ENCODE results near the gene CEP128.

The CEP128 gene

DNA sequence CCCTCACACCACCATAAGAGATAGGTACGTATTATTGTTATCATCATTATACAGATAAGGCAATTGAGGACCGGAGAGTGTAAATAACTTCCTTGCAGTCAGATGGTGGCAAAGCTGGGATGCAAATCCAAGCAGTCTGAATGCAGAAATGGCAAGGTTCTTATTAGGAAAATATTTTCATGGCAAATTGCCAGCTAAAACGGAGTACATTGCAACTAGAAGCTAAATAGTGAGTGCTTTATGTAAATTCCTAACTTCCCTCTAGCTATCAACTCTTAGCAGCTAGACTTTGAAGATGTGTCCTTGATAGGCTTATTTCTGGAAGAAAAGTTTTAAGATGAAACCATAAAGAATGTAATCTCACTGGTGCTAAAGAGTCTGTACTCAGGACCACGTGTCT lies 406.4 kb downstream of the CEP128 start:
- DNase-seq = no peak

DNA sequence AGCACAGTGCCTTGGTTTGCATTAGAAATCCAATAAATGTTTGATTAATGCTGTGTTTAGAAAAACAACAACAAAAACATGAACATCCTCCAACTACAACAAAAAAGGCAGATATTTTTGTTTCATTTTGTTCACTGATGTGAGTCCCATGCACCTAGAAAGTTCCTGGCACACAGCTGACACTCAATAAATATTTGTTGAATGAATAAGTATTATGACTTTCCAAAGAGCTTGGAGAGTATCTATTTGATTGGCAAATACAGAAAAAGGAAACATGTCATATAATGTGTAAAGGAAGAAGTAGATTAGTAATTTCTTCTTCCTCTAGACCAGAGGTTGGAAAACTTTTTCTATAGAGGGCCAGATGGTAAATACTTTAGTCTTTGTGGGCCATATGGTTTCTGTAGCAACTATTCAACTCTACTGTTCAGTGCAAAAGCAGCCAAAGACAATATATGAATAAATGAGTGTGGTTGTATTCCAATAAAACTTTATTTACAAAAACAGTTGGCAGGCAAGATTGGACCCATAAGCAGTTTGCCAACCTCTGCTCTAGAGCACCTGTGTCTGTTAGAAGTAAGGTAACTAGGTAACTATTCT lies 417.9 kb downstream of the CEP128 start:
- DNase-seq = no peak

DNA sequence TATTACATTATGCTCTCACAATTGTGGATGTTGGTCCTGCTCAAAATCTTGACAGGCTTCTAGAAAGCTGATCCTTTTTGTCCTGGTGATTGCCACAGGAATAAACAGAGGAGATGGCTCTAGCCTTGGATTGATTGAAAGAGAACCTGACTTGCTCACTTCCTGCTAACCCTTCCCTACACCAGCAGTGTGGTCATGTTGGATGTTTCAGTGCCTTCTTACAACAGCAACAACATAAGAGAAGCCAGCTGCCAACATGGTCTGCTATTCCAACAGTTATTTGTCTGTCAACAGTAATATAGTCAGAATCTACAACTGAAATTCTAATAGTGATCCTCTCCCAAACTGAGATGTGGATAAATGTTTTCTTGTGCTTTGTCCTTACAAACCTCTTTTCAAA lies 418.6 kb downstream of the CEP128 start:
- no peak for DNase-seq

DNA sequence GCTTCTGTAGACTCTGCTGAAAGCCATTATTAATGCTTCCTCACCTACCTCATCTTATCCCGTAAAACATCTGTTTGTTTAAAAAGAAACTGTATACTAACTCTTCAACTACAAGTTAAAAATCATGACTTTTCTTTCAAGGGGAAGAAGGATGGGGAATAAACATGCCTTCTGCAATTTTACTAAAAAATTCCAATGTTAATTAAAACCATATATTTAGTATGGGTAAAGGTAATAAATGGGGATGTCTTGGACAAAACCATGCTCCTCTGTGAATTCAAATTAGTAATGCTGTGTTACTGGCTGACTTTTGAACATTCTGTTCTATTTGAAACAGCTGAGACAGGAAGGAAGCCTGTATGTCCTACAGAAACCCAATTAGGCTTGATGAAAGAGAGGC lies 419.1 kb downstream of the CEP128 start:
- no peak for DNase-seq

DNA sequence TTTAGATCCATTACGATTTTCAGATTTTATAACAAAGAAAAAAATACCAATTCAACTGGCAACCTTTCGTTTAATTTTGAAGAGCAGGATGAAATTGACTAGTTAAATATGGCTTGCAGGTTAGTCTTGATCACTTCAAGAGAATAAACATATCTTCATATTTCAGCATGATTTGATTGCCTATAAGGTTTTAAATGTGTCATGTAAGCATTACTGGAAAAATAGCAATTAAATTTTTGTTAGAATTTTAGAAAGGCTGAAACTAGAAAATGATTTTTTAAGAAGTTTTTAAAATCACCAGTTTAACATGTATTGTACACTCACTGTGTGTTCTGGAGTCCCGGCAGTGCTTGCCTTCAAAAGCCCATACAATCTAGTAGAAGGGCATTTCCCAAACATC lies 420.1 kb downstream of the CEP128 start:
- no peak for DNase-seq

DNA sequence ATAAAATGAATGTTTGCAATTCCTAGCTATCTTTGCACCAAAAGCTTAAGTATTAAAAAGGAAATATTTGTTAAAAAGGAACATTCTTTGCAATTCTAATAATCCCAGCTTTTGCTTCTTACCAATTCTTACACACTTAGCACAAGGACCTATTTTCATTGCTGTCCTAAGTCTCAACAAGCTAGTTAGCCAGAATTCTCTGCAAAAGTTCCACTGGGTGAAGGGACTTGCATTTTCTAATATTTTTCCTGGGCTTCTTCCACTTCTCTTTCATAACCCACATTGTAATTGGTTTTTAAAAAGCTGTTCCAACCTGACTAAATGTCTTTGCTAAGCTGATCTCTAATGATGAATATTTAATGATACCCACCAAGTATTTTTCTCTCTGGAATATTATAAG lies 422.5 kb downstream of the CEP128 start:
- DNase-seq = no peak

DNA sequence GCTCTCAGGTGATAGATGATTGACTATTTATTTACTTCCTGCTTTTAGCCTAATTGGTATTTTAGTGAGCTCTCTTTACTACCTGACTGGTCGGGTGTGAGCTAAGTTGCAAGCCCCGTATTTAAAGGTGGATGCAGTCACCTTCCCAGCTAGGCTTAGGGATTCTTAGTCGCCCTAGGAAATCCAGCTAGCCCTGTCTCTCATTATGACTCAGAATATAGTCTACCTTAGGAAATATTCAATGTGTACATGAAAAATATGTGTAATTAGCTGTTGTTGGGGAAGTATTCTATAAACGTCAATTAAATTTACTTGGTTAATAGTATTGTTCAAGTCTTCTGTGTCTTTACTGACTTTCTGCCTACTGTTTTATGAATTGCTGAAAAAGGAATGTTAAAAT lies 423.4 kb downstream of the CEP128 start:
- DNase-seq = no peak

DNA sequence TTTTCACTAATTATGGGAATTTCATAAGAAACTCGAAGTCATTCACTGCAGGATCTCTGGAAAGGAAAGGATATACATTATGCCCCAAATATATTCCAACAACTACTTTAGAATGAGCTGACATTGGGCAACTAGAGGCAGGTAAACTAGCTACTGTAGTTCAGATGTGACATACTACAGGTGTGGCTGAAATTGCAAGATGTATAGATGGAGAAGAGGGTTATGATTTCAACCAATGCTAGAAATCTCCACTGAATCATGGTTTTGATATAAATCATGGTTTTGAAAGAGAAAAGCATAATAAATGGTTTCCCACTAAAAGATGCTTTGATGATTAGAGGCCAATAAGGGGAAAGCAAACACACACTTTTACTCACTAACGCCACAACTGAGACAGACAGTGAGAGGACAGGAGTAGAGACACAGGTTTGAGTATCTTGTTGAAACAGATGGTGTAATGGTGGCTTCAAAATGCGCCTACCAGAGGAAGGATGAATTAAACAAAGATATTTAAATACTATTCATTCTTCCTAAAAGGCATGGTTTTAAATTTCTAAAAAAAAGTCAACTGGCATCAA lies 434.2 kb downstream of the CEP128 start:
- no peak for DNase-seq

DNA sequence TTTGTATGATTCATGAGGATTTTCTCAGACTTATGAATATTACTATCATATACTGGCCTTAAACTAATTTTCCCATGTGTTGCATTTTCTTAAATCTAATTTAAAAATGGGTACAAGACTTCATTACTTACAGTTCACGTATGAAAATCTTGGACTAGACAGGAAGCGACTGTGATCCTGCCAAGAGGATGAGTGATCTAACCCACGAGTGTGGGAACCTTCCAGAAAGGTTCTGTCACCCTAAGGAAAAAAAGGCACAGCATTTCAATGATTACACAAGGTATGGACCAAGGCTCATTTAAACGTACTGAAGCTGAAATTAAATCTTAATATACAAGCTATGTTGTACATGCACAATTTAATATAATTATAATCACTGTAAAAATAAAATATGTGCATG lies 436.8 kb downstream of the CEP128 start:
- no peak for DNase-seq

DNA sequence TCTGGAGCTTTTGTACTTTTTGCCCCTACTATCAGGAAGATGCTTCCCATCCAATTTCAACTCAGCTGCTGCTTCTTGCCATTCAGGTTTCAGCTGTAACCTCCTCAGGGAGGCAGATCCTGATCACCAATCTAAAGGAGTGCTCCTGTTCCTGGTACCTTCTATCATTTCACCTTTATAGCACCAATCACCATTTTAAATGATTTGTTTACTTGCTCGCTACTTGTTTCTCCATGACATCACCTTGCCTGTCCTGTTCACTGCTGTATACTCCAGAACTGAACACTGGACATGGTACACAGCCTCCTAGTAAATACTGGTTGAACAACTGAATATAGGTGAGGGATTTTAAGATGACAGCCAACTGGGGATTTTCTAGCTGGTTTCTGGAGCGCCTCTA lies 443.0 kb downstream of the CEP128 start:
- no peak for DNase-seq

DNA sequence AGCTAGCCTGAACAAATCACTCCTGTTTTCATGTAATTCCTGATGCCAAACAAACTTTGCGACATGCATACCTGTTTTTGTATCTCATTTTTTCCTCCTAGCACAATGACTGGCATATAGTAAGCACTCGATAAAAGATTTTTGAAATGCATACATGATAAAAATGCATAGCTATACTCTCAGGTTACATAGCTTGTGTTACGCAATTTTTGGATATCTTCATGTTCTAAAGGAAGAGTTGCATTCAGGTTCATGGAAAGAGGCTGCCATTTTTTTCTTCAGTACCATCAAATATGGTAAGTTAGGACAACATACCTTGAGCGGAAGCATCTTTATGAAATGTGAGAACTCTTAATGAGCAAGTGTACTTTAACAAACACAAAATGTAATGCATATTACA lies 445.4 kb downstream of the CEP128 start:
- DNase-seq = no peak

DNA sequence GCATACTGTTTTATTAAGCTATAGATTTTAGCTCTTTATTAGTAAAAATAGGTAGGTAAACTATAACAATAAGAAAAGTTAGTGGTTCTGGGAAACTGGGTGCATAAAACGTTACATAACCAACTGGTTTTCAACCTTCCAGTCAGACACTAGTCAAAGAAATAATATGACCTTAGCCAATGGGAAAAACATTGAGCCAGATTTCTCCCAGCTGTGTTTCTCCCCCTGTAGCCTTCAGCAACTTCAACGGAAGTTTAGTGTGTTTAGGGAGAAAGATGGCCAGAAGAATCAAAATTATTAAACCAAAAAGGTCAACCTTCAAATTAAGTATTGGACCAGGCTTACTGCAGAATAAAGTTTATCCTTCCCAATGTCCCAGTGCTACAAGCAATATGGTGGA lies 446.8 kb downstream of the CEP128 start:
- no peak for DNase-seq

DNA sequence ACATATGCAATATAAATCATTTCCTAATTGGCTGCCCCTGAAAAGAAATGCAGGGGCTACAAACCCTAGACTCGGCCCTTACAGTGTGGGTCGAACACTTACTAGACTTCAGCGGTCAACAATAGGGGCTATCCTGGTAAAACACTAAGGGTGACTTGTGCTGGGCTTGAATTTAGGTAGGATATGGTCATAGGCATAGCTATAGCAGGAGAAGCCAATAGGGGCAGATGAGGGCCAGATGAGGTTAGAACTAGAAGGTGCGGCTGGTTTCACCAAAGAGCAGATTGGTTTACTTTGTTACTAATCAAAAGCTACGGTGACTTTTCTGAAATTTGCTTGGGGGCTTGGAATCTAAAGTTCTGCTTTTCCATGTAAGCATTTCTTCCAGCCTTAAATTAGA lies 447.9 kb downstream of the CEP128 start:
- DNase-seq = no peak

DNA sequence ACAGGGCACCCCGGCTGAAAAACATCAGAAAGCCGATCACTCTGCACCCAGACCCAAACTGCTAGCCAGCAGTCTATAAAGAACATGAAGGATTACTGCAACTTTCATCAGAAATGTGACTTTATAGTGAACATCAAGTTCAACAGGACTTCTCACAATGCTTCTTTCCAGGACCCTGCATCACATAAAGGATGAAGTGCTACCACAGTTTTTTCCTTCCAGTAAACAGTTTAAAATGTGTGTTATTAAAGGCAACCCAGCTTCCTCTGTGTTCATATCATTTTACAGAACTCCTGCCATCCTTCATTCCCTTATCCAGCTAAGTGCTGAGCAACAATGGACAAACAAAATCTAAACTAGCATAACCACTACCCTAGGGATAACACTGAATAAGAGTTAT lies 449.9 kb downstream of the CEP128 start:
- DNase-seq = no peak

DNA sequence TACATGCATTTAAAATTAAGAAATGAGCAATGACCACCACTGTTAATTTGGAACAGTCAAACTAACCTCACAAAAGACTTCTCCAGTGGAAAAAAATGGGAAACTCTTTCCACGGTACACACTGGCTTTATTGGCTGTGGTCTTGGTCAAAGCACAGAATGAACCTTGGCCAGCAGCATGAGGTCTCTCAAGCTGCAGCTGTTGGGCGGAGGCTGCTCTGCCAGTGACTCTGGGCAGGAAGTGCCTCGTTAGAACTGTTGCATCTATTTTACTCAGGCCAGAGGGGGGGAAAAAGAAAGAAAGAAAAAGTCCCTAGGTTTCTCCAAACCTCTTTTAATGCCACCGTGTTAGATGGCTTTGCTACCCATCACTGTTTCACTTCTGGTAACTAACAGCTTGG lies 450.4 kb downstream of the CEP128 start:
- no peak for DNase-seq

DNA sequence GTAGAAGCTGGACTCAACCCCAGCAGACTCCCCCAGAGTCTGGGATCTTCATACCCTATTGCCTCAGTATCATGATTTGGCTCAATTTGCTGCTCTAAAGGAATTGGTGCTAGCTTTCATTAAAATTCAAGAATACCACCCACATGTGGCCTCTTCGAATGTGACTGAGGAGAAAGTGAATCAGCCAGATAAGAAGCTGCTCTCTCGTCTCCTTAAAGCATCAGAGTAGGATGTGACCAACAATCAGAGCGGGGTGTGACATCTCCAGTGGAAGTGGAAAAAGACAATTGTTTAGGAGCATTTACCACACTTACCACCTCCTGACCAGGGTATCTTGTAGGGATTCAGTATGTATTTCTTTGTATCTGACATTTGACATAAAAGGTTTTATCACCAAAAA lies 452.0 kb downstream of the CEP128 start:
- DNase-seq = no peak

DNA sequence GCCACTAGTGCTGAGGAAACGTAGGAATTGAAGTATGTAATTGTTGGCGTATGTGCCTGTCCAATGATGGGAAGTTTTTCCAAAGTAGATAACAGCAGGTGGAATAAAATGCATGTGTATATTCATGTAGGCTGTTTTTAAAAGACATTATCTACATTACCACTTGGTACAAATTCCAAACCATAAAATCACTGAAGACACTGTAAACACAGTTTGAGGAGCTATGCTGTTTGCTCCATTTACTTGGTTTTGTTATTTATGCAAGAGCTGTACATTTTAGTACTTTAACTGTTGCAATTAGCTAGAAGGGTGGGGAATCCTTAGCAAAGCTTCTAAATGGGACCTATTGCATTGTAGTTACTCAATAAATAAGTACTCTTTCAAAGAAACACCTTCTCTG lies 455.8 kb downstream of the CEP128 start:
- DNase-seq = no peak

DNA sequence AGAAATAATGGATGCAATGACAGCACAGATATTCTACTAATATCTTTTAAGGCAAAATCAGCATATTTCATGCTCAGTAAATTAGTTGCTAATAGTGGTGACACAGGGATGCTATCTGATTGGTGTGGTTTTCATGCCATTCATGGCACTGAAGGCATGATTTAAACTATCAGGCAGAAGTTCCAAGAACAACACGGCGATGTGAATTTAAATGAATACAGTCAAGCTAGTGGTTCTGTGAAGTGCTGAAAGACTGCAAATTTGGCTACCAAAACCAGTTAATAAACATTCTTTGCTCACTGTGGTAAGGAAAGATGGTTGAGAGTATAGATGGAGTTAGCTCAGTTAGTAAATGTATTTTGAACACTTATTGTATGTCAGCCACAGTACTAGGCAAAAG lies 458.2 kb downstream of the CEP128 start:
- no peak for DNase-seq

DNA sequence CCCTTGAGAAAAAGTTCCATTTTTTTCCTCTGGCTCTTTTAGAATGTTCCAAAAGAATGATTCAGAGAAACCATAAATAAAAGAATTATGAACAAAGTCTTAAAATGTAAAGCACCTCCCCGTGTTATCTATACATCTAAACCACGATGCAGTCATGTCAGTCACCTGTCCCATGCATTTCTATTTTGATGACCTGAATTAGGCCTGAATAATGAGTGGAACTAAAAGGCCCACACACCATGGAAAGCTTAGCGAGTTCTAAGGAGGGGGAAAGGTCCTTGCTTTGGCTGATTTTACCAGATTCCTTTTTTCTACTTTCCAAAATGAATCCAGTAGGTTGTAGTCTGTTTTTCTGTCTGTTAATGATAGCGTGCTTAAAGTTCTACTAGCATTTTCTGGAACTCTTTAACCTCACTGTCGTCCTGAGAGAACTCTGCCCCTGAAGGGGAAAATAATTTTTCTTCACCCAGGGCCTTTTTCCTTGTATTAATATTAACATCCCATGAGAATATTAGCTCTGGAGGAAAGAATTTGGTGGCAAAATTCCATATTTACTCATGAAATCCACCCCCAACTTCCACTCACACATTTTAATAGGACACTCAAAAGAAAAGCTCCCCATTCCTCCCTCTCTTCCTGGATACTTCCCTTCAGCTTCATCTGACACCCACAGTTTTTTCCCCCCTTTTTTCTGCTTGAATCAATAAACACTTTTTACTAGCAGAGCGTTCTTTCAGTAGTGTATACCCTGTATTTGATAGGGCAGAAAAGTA lies 464.0 kb downstream of the CEP128 start:
- DNase-seq = no peak

DNA sequence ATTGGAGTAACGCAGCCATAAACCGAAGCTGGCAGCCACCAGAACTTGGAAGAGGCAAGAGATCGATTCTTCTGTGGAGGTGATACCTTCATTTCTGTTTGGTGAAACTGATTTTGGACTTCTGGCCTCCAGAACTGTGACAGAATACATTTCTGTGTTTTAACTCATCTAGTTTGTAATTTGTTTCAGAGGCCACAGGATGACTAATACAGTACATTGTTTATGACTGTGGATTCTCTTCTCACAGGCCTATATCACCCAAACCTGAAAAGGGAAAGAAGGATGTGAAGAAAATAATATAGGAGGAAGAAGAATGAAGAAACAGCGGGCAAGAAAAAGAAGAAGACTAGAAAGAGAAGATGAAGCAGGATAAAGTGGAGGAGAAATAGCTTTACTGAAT lies 466.5 kb downstream of the CEP128 start:
- no peak for DNase-seq

DNA sequence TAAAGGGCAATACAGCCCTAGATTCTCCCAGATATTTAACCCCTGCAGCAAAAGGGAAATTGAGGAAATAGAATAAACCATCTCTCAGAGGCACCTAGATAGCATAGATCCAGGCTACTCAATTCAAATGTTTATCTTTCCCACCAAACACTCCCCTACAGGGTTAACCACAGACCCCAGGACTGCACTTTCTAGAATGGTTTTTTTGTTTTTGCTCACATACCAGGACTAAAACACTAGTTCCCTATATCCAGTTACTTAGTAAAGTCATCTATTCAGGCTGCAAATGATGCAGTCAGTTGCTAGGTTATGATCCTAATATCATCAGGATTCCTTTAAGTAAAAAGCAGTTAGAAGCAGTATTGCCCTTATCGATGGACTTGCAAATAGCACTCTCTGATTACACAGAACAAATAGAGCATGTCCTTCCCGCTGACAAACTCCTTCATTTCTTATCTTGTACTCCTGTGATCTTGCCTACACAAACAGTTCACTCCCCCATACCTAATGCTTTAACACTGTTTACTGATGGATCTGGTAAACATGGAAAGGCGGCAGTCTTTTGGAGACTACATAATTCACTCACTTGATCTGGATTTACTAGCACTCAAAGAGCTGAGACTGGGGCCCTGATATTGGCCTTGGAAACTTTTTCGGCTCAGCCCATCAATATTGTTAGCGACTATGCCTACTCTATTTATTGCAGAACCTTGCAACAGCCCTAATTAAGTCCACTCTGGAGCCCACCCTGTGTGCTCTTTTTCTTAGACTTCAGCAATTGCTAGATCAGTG lies 473.0 kb downstream of the CEP128 start:
- DNase-seq = no peak

DNA sequence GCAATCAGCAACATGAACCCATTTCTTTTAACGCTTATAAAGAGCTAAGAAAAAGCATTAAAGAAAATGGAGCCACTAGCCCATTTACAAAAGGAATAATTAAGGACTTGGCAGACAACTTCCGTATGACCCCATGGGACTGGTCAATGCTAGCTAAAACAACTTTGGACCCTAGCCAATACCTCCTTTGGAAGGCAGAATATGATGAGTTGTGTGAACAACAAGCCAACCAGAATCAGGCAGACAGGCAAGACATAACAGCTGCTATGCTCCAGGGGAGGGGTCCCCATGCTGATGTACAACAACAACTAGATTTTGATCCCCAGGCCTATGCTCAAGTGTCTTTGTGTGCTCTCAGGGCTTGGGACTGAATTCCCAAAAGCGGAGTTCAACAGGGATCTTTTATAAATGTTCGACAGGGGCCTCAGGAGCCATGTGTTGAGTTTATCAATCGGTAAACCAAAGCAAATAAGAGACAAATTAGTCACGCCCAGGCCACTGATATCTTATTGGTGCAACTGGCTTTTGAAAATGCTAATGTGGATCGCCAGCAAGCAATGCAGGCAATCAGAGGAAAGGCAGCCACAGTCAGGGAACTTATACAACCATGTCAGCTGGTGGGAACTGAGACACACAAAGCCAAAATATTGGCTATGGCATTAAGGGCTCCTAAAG lies 475.9 kb downstream of the CEP128 start:
- no peak for DNase-seq

DNA sequence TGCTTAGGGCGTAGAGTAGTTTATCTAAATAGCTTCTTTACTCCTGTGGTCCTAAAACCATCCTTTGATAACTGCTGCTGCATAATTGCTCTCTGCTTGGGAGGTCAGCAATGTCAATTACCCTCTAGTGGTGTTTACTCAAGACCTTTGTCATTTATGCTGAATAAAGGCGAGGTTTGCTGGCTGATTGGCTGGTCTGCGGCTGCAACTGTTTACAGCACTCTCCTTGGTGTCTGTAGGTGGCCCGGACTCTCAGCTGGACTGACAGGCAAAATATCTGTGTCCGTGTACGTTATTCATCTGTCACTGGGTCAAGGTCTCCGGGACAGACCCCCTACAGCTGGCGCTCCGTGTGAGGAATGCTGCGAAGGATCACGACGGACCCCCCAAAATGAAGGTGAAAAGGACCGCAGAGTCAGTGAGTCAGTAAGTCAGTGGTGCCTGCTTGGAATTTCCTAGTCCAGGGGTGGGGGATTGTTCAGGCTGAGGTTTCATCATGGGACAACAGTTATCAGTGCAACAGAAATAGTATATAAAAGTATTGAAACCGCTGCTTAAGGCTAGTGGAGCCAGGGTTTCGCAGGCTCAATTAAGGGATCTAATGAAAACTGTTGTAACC lies 476.9 kb downstream of the CEP128 start:
- DNase-seq = no peak
